Stimulated activated CD8-positive, alpha-beta memory T cell treated with anti-CD3 and anti-CD28 coated beads, Interleukin-15, amount 100 ng/mL, for 48 hours (primary cell): ENCODE results near the gene PARD3B.

Experiments used
- DNase-seq, 2 donors: peaks; one replicate each; pipeline ENCODE4 v3.0.0-alpha.2; 2020; ENCODE audit warnings: low read depth in 2 of 2

Gene PARD3B

DNA sequence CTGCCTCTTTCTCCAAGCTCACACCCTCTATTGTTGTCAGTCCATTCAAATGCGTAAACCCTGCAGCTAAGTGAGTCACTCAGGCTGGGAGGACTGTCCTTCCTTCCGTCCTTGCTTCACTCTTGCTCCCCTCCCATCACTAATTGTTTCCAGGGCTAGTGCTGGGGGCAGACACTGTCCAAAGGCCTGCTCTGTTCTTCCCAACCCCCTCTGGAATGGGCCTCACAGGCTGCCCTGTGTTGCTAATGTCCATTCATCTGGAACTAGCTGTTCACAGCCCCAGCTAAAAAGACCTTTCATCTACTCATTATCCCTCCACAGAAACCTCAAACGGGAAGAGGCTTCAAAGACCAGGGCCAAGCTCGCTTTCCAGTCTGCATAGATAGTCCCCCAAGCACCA, 1105.2 kb downstream of the PARD3B start:
- DNase-seq: no peak

DNA sequence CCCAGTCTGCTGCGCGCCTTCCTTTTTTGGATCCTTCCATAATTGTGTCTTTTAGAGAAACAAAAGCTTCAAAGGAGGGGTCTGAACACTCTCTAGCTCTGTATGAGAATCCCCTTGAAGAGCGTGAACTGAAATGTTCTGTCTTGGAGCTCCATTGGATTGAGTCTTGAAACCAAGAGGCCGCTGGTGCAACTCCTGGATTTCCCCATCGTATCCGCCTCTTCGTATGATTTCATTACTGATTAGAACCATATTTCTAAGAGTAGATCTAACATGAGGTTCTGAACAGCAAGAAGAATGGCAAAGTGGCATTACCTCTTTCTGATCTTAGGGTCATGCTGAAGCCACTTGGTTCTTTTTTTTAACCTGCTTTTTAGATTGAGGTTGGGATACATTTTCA, 1105.7 kb downstream of the PARD3B start:
- no peak for DNase-seq

- DNase-seq: no peak
Measured at GRCh38 chr2:205651719-205652118, 1106.4 kb downstream of the PARD3B start.

GRCh38 chr2:205654878-205655605, 1109.8 kb downstream of the PARD3B start:
- DNase-seq: no peak

DNA sequence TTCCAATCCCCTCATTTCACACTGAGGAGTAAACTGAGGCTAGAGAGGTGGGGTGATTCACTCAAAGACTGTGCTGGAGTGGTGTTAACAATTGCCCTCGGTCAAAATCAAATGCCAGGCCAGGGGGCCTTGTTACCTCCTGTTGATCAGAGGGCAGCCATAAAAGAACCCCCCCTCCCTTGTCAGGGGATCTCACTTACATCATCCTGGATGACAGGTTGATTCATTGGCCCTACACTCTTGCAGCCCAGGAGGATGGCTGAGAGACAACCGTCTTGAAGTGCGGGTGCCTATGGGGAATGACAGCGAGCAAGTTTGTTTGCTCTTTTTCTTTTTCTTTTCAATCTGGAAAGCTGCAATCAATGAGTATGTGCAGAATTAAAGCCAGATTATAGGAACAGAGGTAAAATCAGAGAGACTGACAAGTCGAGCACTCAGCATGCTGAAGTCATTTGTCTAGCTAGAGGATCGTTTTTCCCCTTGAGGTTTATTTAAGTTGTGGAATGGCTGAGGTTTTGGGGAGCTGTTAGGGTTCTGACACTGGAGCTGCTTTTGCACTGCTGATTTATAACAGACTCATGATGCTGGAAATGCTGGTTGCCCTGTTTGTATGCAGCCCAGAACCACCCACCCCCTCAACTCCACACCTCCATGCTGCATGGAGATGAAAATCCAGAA, 1110.6 kb downstream of the PARD3B start:
- DNase-seq: no peak

- no peak for DNase-seq
Measured at GRCh38 chr2:205656461-205656860, 1111.2 kb downstream of the PARD3B start.

GRCh38 chr2:205656941-205657340, 1111.7 kb downstream of the PARD3B start:
- DNase-seq: no peak

DNA sequence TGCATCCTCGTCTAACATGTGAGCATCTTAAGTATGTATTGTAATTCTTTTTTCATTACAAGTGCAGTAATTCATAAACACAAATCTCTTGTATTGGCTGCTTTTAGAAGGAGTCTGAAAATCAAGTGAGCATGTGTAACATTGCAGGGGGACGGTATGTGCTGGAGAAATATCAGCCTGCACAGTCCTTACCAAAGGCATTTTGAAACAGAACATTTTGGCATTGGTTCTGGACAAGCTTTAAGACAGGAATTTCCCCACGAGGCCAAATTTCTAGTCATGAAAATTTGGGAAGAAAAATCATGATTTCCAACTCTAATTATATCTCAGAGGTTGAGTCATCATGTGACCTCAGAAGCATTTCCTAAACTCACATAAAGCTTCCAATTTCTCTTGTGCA, 1112.3 kb downstream of the PARD3B start:
- no peak for DNase-seq

- DNase-seq: no peak
Measured at GRCh38 chr2:205658068-205658467, 1112.8 kb downstream of the PARD3B start.

DNA sequence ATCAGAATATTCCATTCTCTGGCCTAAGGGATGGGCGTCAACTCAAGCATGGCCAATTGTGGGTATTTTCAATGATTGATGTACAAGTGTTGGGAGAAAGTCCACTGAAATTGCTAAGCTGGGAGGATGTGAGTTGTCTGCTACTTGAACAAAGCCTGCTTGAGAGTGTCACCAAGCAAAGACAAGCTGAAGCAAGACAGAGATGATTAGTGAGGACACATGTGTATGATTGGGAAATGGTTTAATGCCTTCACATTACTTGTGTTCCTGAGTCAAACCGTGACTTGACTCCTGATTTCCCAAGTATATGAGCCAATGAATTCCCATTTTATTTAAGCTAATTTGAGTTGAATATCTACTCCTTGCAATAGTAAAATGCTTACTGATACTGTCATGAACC, 1113.3 kb downstream of the PARD3B start:
- no peak for DNase-seq

GRCh38 chr2:205659922-205660321, 1114.6 kb downstream of the PARD3B start:
- DNase-seq: no peak

- peak in 1 of 2 donors; percentile 26 for DNase-seq
Measured at GRCh38 chr2:205660521-205661124, 1115.3 kb downstream of the PARD3B start.

DNA sequence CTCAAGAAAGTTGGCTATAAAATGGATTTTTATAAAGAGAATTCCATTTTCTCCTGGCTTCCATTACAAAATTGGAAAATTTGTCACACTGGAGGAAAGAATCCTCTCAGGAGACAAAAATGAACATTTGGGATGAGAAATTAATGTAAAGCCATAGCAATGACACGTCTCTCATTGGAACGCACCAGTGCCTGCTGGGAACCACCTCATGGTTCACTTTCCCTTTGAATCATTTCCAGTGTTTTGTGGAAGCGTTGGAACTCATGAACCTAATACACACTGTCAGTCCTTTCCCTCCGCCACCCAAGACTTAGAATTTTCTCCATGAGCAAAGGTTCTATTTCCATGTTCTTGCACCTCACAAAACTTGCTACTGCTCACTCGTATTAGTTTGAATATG, 1116.0 kb downstream of the PARD3B start:
- no peak for DNase-seq

- no peak for DNase-seq
Measured at GRCh38 chr2:205662206-205662965, 1117.1 kb downstream of the PARD3B start.

DNA sequence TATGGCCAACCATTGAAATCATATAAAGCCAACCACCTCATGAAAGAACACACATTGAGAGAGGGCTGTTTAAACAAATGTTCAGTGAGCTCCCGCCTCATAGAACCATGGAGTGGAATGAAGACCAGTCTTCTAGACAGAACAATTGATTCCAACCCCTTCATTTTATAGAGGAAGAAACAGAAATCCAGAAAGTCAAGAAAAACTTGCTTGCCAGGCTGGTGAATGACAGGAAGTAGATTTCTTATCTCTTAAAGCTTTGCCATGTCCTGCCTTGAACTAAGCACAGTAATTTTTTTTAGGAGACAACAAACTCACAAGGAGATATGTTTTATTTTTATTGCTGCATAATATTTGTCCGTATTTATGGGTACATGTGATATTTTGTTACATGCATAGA, 1120.5 kb downstream of the PARD3B start:
- no peak for DNase-seq
